Mononuclear cell (primary cell): ENCODE results near the gene IRF9. TPM values are rescaled to one million over a fixed set of nuclear protein-coding genes. Genes with fewer than 3 reads are reported as not detected.

Source experiments
- H3K27me3 ChIP-seq: 2 replicates; pipeline ENCODE4 v1.6.0; 2011; ENCODE audit warnings: low read length, control low read depth; ENCODE audit not compliant: insufficient read depth
- H3K4me1 ChIP-seq: 2 replicates; pipeline ENCODE4 v1.5.1; 2011; ENCODE audit warnings: mild to moderate bottlenecking, low read length, control low read depth; ENCODE audit not compliant: insufficient read depth
- H3K4me3 ChIP-seq: 2 replicates; pipeline ENCODE4 v1.5.1; 2011; ENCODE audit warnings: mild to moderate bottlenecking, low read length, moderate library complexity
- H3K9me3 ChIP-seq: 2 replicates; pipeline ENCODE4 v1.5.1; 2011; ENCODE audit warnings: low read depth, mild to moderate bottlenecking, control low read depth, low read length
- total RNA-seq: library from RNA; depleted of rRNA; stranded (reverse); fragments of >200 nt; gene quantifications from one replicate; pipeline ENCODE4 v1.2.3, GENCODE V29; 2012

IRF9 gene
- 126 TPM for total RNA-seq

GRCh38 chr14:24160850-24161804, at the start of gene IRF9:
TSS of gene IRF9 (plus strand) at chr14:24161265. CDS start at chr14:24162145, 880 bp downstream.
- no peaks in the 10 kb centered on the region for H3K27me3 ChIP-seq
- peak within 1 kb of the TSS; percentile 76 for H3K4me3 ChIP-seq
- peaks cover 55% of the 10 kb centered on the region for H3K4me1 ChIP-seq
- H3K9me3 ChIP-seq: no peaks in the 10 kb centered on the region

- Histone ChIP-seq H3K9me3 (no peaks in the 10 kb centered on the region), H3K4me3 (peak overlapping the region; percentile 87), H3K27me3 (no peaks in the 10 kb centered on the region), H3K4me1 (peaks cover 41% of the 10 kb centered on the region)
Observed at GRCh38 chr14:24113379-24113800, 47.7 kb upstream of the IRF9 start.

- H3K9me3 ChIP-seq: no peaks in the 10 kb centered on the region
- H3K27me3 ChIP-seq: no peaks in the 10 kb centered on the region
- H3K4me3 ChIP-seq: peak overlapping the region; percentile 87
- H3K4me1 ChIP-seq: peaks cover 35% of the 10 kb centered on the region
Observed at GRCh38 chr14:24113801-24114531, 47.1 kb upstream of the IRF9 start.

- Histone ChIP-seq H3K27me3 (no peaks in the 10 kb centered on the region), H3K4me1 (peaks cover 30% of the 10 kb centered on the region), H3K9me3 (no peaks in the 10 kb centered on the region), H3K4me3 (peak within 1 kb of the TSS; percentile 87)
Observed at GRCh38 chr14:24114532-24115421, 46.3 kb upstream of the IRF9 start, which contains the start of the genes DCAF11 and NRL. TSS of gene DCAF11 (plus strand) at chr14:24114777. CDS start at chr14:24115595, 818 bp downstream. TSS of gene NRL (minus strand) at chr14:24114949. CDS start at chr14:24082848, 32,101 bp downstream.

- Histone ChIP-seq H3K27me3 (no peaks in the 10 kb centered on the region), H3K9me3 (no peaks in the 10 kb centered on the region), H3K4me1 (peaks cover 27% of the 10 kb centered on the region), H3K4me3 (peak overlapping the region; percentile 87)
Observed at GRCh38 chr14:24115422-24116127, 45.5 kb upstream of the IRF9 start.

- H3K4me3 ChIP-seq: peak overlapping the region; percentile 87
- no peaks in the 10 kb centered on the region for H3K27me3 ChIP-seq
- H3K9me3 ChIP-seq: no peaks in the 10 kb centered on the region
- H3K4me1 ChIP-seq: peaks cover 27% of the 10 kb centered on the region
Observed at GRCh38 chr14:24116128-24116814, 44.8 kb upstream of the IRF9 start.

GRCh38 chr14:24117179-24117578, 43.9 kb upstream of the IRF9 start:
- Histone ChIP-seq H3K4me3 (no peak overlapping the region), H3K27me3 (no peaks in the 10 kb centered on the region), H3K9me3 (no peaks in the 10 kb centered on the region), H3K4me1 (peaks cover 27% of the 10 kb centered on the region)

- H3K9me3 ChIP-seq: no peaks in the 10 kb centered on the region
Observed at GRCh38 chr14:24119691-24120090, 41.4 kb upstream of the IRF9 start.

GRCh38 chr14:24121210-24121609, 39.9 kb upstream of the IRF9 start:
- no peaks in the 10 kb centered on the region for H3K9me3 ChIP-seq
- peaks cover 12% of the 10 kb centered on the region for H3K4me1 ChIP-seq
- H3K4me3 ChIP-seq: no peak overlapping the region
- H3K27me3 ChIP-seq: no peaks in the 10 kb centered on the region

More at GRCh38 chr14:24119691-24120090, 41.4 kb upstream of the IRF9 start:
- H3K4me1 ChIP-seq: peaks cover 21% of the 10 kb centered on the region
- H3K4me3 ChIP-seq: no peak overlapping the region
- no peaks in the 10 kb centered on the region for H3K27me3 ChIP-seq

GRCh38 chr14:24122416-24122815, 38.6 kb upstream of the IRF9 start:
- H3K27me3 ChIP-seq: no peaks in the 10 kb centered on the region
- no peaks in the 10 kb centered on the region for H3K4me1 ChIP-seq

GRCh38 chr14:24122898-24123297, 38.2 kb upstream of the IRF9 start:
- Histone ChIP-seq H3K4me1 (no peaks in the 10 kb centered on the region), H3K27me3 (no peaks in the 10 kb centered on the region), H3K9me3 (no peaks in the 10 kb centered on the region), H3K4me3 (no peak overlapping the region)

More at GRCh38 chr14:24122416-24122815, 38.6 kb upstream of the IRF9 start:
- Histone ChIP-seq H3K9me3 (no peaks in the 10 kb centered on the region), H3K4me3 (no peak overlapping the region)

GRCh38 chr14:24123424-24124417, 37.3 kb upstream of the IRF9 start:
- no peaks in the 10 kb centered on the region for H3K4me1 ChIP-seq
- H3K4me3 ChIP-seq: no peak overlapping the region
- H3K9me3 ChIP-seq: no peaks in the 10 kb centered on the region
- H3K27me3 ChIP-seq: no peaks in the 10 kb centered on the region
